Spleen (tissue), 7 donors: ENCODE measurements around the gene RETSAT.

Experiments
- CTCF ChIP-seq, 11 experiments: fragments of 200-600 bp in 7 of 11; fragments of 450-650 bp in 4 of 11; sonication (generic) in 4 of 11; IDR thresholded peaks in 8 of 11; conservative IDR thresholded peaks in 3 of 11; 1 replicate in 7 of 11; 2 replicates in 4 of 11; pipeline versions ENCODE4 v1.4.0 to v1.8.0; 2016 to 2021; ENCODE audit warnings: antibody characterized with exemption in 11 of 11, inconsistent platforms in 4 of 11, mild to moderate bottlenecking in 1 of 11
- POLR2A ChIP-seq, 3 donors: fragments of 450-650 bp; IDR thresholded peaks; one replicate each; pipeline ENCODE4 v1.5.1; 2017; ENCODE audit warnings: antibody characterized with exemption in 3 of 3, mild to moderate bottlenecking in 1 of 3
- donor health status: DM: no; HTN: no; CAD: no; lungs with moderate emphysema.
- donor health status: DM: no; HTN: no; CAD: no.
- donor health status: DM: no; HTN: no; CAD: no.

- TF ChIP-seq POLR2A (IDR thresholded peaks at IDR 0.05) (no peak), CTCF (IDR thresholded peaks at IDR 0.05 in 8 of 11, conservative IDR thresholded peaks at IDR 0.05 in 3 of 11) (no peak)
Measured at GRCh38 chr2:85400541-85401463, 46.5 kb upstream of the RETSAT start.
